GM21367 (cell line): ENCODE data around the gene CD101.
"Not testable (repeated sequence)": the region's sequence is repeated elsewhere in the genome, so short reads cannot be mapped to it uniquely, and the experiment has no call there.

Experiments used
- ATAC-seq: cut with Tn5 transposase; IDR thresholded peaks from one replicate; pipeline ENCODE4 v1.9.1; 2021; ENCODE audit not compliant: unreplicated experiment

The CD101 gene

GRCh38 chr1:117001254-117001927 is at the start of gene CD101:
Gene CD101 (plus strand): TSS chr1:117001760. CDS start chr1:117001818, 58 bp downstream.
- ATAC-seq: peak; percentile 95

GRCh38 chr1:116952738-116953275 is 48.8 kb upstream of the CD101 start:
- no peak for ATAC-seq

- no peak for ATAC-seq
Measured at GRCh38 chr1:116954440-116954839, 47.1 kb upstream of the CD101 start.

GRCh38 chr1:116956378-116956777 is 45.2 kb upstream of the CD101 start:
- ATAC-seq: no peak

- no peak for ATAC-seq
Measured at GRCh38 chr1:116957646-116958045, 43.9 kb upstream of the CD101 start.

GRCh38 chr1:116958110-116958509 is 43.5 kb upstream of the CD101 start:
- ATAC-seq: no peak

GRCh38 chr1:116958977-116959376 is 42.6 kb upstream of the CD101 start:
- ATAC-seq: no peak

- ATAC-seq: no peak
Measured at GRCh38 chr1:116961606-116962005, 40.0 kb upstream of the CD101 start.

GRCh38 chr1:116962987-116963639 is 38.4 kb upstream of the CD101 start:
- ATAC-seq: no peak

GRCh38 chr1:116966791-116967190 is 34.8 kb upstream of the CD101 start:
- no peak for ATAC-seq

- ATAC-seq: no peak
Measured at GRCh38 chr1:116968724-116969123, 32.8 kb upstream of the CD101 start.

- no peak for ATAC-seq
Measured at GRCh38 chr1:116971258-116971860, 30.2 kb upstream of the CD101 start.

GRCh38 chr1:116971965-116972673 is 29.4 kb upstream of the CD101 start:
- no peak for ATAC-seq

GRCh38 chr1:116972674-116973030 is 28.9 kb upstream of the CD101 start:
- ATAC-seq: no peak

- not testable (repeated sequence) for ATAC-seq
Measured at GRCh38 chr1:116980309-116980708, 21.3 kb upstream of the CD101 start.

- ATAC-seq: no peak
Measured at GRCh38 chr1:116981521-116982037, 20.0 kb upstream of the CD101 start.

GRCh38 chr1:116982319-116983004 is 19.1 kb upstream of the CD101 start:
- ATAC-seq: no peak

- ATAC-seq: no peak
Measured at GRCh38 chr1:116983112-116983511, 18.4 kb upstream of the CD101 start.

GRCh38 chr1:116983678-116984077 is 17.9 kb upstream of the CD101 start:
- no peak for ATAC-seq

GRCh38 chr1:116984406-116985160 is 17.0 kb upstream of the CD101 start:
- no peak for ATAC-seq
